NB4 (cell line): ENCODE measurements around the gene TSPAN18.

Experiments
- CTCF ChIP-seq: IDR thresholded peaks from one replicate; pipeline ENCODE4 v1.5.1; 2012; ENCODE audit warnings: low read depth, low read length
- MYC ChIP-seq: IDR thresholded peaks from 2 replicates; pipeline ENCODE4 v1.6.1; 2011; ENCODE audit warnings: low read depth, low read length
- POLR2A ChIP-seq: IDR thresholded peaks from 2 replicates; pipeline ENCODE4 v1.6.1; 2011; ENCODE audit warnings: mild to moderate bottlenecking; ENCODE audit not compliant: insufficient read length; ENCODE audit errors: extremely low read depth

DNA sequence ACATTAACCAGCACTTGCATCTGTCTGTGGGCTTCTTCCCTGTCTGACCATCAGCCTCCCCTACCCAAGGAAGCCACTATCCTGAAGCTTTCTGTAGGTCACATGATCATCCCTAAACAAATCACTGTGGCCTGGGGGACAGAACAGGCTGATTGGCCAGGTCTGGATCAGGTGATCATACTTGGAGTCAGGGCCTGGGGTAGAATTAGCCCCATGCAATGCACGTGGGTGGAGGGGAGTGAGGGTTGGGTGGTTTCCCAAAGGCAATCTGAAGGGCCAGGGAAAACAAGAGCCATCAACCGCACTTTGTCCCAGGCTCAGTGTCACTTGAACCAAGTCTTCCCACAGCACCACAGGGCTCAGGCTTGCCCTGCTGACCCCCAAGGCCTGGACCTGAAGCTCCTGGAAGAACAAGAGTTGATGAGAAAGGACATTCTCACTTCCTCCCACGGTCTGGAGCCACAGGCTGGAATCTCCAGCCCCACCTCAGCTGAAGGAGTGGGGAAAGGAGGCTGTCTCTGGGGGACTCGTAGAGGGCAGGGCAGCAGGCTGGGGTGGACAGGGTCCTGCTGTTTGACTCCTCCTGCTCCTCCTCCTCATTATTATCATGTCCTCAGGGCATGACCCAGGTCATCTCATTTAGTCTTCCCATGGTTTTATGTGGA lies 31.5 kb upstream of the TSPAN18 start:
- TF ChIP-seq CTCF (no peak), POLR2A (no peak), MYC (no peak)
